Liver (tissue), 9 donors: ENCODE results near the gene PLA2G4A. TPM values are rescaled to one million over a fixed set of nuclear protein-coding genes. Genes with fewer than 3 reads are reported as not detected.

Source experiments
- DNase-seq: peaks from one replicate; pipeline ENCODE4 v3.0.0-alpha.2; 2017; ENCODE audit warnings: low spot score
- H3K27ac ChIP-seq, 2 donors: one replicate each; pipeline ENCODE4 v1.7.0; 2013; ENCODE audit warnings: inconsistent platforms in 2 of 2, low read length in 2 of 2, control low read depth in 1 of 2, low read depth in 1 of 2, mild to moderate bottlenecking in 1 of 2
- H3K27me3 ChIP-seq, 4 donors: one replicate each; pipeline versions ENCODE4 v1.6.1 to v1.7.0; 2013; ENCODE audit warnings: low read length in 3 of 4, inconsistent platforms in 1 of 4, mild to moderate bottlenecking in 1 of 4, moderate library complexity in 1 of 4; ENCODE audit not compliant: control insufficient read depth in 4 of 4, insufficient read depth in 4 of 4
- H3K36me3 ChIP-seq, 4 donors: one replicate each; pipeline versions ENCODE4 v1.6.1 to v1.7.0; 2013; ENCODE audit warnings: low read length in 3 of 4, mild to moderate bottlenecking in 3 of 4, low read depth in 1 of 4, moderate library complexity in 1 of 4; ENCODE audit not compliant: control insufficient read depth in 4 of 4, insufficient read depth in 3 of 4
- H3K4me1 ChIP-seq, 4 donors: one replicate each; pipeline versions ENCODE4 v1.6.1 to v1.7.0; 2013; ENCODE audit warnings: low read length in 3 of 4, mild to moderate bottlenecking in 3 of 4, moderate library complexity in 1 of 4; ENCODE audit not compliant: control insufficient read depth in 4 of 4, insufficient read depth in 4 of 4
- H3K4me3 ChIP-seq, 3 donors: one replicate each; pipeline versions ENCODE4 v1.6.1 to v1.7.0; 2013; ENCODE audit warnings: low read length in 3 of 3, control low read depth in 1 of 3, low read depth in 1 of 3, mild to moderate bottlenecking in 1 of 3
- H3K9ac ChIP-seq, 2 donors: one replicate each; pipeline ENCODE4 v1.7.0; 2013; ENCODE audit warnings: low read length in 2 of 2, mild to moderate bottlenecking in 2 of 2, moderate library complexity in 2 of 2, control low read depth in 1 of 2, low read depth in 1 of 2
- H3K9me3 ChIP-seq, 4 donors: one replicate each; pipeline versions ENCODE4 v1.6.1 to v1.7.0; 2013; ENCODE audit warnings: low read length in 3 of 4; ENCODE audit not compliant: control insufficient read depth in 4 of 4
- EGR1 ChIP-seq, 2 donors: IDR thresholded peaks; 2 replicates each; pipeline ENCODE4 v1.6.1; 2016 to 2018; ENCODE audit warnings: antibody characterized with exemption in 2 of 2, low read depth in 2 of 2
- FOXA1 ChIP-seq: IDR thresholded peaks from 2 replicates; pipeline ENCODE4 v1.6.1; 2016; ENCODE audit warnings: antibody characterized with exemption
- FOXA2 ChIP-seq: IDR thresholded peaks from 2 replicates; pipeline ENCODE4 v1.6.1; 2016; ENCODE audit warnings: antibody characterized with exemption
- GABPA ChIP-seq, 2 donors: IDR thresholded peaks in 1 of 2; conservative IDR thresholded peaks in 1 of 2; 2 replicates each; pipeline ENCODE4 v1.6.1; 2016; ENCODE audit warnings: antibody characterized with exemption in 2 of 2, mild to moderate bottlenecking in 1 of 2, moderate library complexity in 1 of 2
- HNF4A ChIP-seq, 2 donors: conservative IDR thresholded peaks; 2 replicates each; pipeline ENCODE4 v1.6.1; 2016; ENCODE audit warnings: antibody characterized with exemption in 2 of 2, mild to moderate bottlenecking in 2 of 2
- HNF4G ChIP-seq: IDR thresholded peaks from 2 replicates; pipeline ENCODE4 v1.6.1; 2016; ENCODE audit warnings: antibody characterized with exemption
- JUND ChIP-seq, 2 donors: IDR thresholded peaks; 2 replicates each; pipeline ENCODE4 v1.6.1; 2016; ENCODE audit warnings: antibody characterized with exemption in 2 of 2
- NR2F2 ChIP-seq: IDR thresholded peaks from 2 replicates; pipeline ENCODE4 v1.6.1; 2016; ENCODE audit warnings: antibody characterized with exemption
- RAD21 ChIP-seq, 2 donors: IDR thresholded peaks; 2 replicates each; pipeline ENCODE4 v1.6.1; 2016; ENCODE audit warnings: antibody characterized with exemption in 2 of 2, mild to moderate bottlenecking in 2 of 2
- RXRA ChIP-seq, 2 donors: IDR thresholded peaks; 2 replicates each; pipeline ENCODE4 v1.6.1; 2017 to 2018; ENCODE audit warnings: antibody characterized with exemption in 2 of 2, mild to moderate bottlenecking in 1 of 2
- SP1 ChIP-seq: IDR thresholded peaks from 2 replicates; pipeline ENCODE4 v1.6.1; 2018; ENCODE audit warnings: antibody characterized with exemption, mild to moderate bottlenecking
- TAF1 ChIP-seq: conservative IDR thresholded peaks from 2 replicates; pipeline ENCODE4 v1.6.1; 2016; ENCODE audit warnings: antibody characterized with exemption, mild to moderate bottlenecking
- YY1 ChIP-seq: IDR thresholded peaks from 2 replicates; pipeline ENCODE4 v1.6.1; 2016; ENCODE audit warnings: antibody characterized with exemption, mild to moderate bottlenecking
- WGBS: extraction: QIAGEN DNeasy Blood & Tissue Kit; methylation state at CpG from one replicate; pipeline ENCODE4 v1.1.7; 2013; 5-methylcytosine and 5-hydroxymethylcytosine counted together
- polyA plus RNA-seq, 2 donors: library from polyadenylated mRNA; stranded (reverse) in 1 of 2; unstranded in 1 of 2; fragments of 200-250 nt in 1 of 2; fragments of >200 nt in 1 of 2; fragmentation: Nextera tagmentation in 1 of 2; extraction: Ambion mirVana in 1 of 2; gene quantifications; one replicate each; pipeline versions ENCODE4 v1.2.1 to v1.2.3, GENCODE V29; 2013 to 2015
- total RNA-seq, 2 donors: library from RNA; depleted of rRNA; stranded (reverse); fragments of >200 nt; gene quantifications; one replicate each; pipeline ENCODE4 v1.2.3, GENCODE V29; 2014
- TF ChIP-seq, protein P1 (sequence below): IDR thresholded peaks from 2 replicates; pipeline ENCODE4 v1.6.1; 2016; ENCODE audit warnings: antibody characterized with exemption
- TF ChIP-seq, protein P2 (sequence below): IDR thresholded peaks from 2 replicates; pipeline ENCODE4 v1.6.1; 2016; ENCODE audit warnings: antibody characterized with exemption
- TF ChIP-seq, protein P3 (sequence below): IDR thresholded peaks from 2 replicates; pipeline ENCODE4 v1.6.1; 2016; ENCODE audit warnings: antibody characterized with exemption, mild to moderate bottlenecking
- donor health status: healthy.
- donor health status: healthy.
- donor health status: healthy.
- donor health status: healthy.
- donor health status: healthy.

Gene PLA2G4A
- total RNA-seq (1 to 10 TPM; 1.4 to 2.5 TPM), polyA plus RNA-seq (under 1 TPM; 0.39 to 0.78 TPM)

DNA sequence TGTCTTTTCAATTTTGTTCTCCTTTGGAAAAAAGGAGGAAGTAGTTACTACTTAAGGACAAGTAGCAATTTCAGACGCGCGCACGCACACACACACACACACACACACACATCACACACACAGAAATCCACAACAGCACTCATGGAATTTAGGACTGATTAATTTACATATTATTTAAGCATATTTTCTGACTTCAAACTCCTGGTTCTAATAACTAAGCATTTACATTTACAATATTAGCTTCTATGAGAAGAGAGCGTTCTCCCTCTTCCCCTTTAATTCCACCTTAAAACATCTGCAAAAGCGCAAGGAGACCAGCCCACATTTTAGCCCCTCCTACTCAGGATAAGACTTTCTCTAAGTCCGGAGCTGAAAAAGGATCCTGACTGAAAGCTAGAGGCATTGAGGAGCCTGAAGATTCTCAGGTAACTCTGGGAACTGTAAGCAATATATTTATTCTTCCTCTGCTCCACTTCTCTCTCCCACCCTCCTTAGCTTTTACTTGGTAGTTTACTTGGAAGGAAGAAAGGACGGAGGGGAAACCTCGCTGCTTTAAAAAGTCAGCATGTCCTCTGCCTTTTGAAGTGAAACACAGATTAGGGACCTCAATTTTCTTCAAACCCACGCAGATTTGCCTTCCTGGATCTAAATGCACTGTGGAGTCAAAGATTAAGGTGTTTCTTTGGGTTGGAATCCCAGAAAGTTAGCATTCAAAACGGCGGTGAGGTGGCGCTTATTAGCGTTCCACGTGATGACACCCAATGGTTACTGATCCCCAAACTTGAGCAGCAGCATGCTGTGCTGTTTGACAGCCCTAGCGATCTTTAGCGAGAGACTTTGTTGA, at the start of gene PLA2G4A:
PLA2G4A (plus strand) TSS at position 339 of the 844 bp plus-strand sequence. CDS start 25,406 bp downstream, outside the sequence.
- H3K4me3 ChIP-seq: peak within 1 kb of the TSS; percentile 34 to 71 (median 55)
- DNase-seq: no peak
- no peaks in the 10 kb centered on the region for H3K9me3 ChIP-seq
- no peaks in the 10 kb centered on the region for H3K4me1 ChIP-seq
- 16% methylated on average over 17 of the region's 17 CpGs for WGBS
- peak within 1 kb of the TSS; percentile 35 to 64 for H3K9ac ChIP-seq
- H3K27ac ChIP-seq: peak within 1 kb of the TSS; percentile 21 to 72
- TF ChIP-seq, protein P1, sequence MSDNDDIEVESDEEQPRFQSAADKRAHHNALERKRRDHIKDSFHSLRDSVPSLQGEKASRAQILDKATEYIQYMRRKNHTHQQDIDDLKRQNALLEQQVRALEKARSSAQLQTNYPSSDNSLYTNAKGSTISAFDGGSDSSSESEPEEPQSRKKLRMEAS: peak; percentile 2
- TF ChIP-seq EGR1 (IDR thresholded peaks at IDR 0.05; ENCODE audit: low read depth in 2 of 2): no peak
- no peaks in the 10 kb centered on the region for H3K36me3 ChIP-seq
- no peaks in the 10 kb centered on the region for H3K27me3 ChIP-seq

DNA sequence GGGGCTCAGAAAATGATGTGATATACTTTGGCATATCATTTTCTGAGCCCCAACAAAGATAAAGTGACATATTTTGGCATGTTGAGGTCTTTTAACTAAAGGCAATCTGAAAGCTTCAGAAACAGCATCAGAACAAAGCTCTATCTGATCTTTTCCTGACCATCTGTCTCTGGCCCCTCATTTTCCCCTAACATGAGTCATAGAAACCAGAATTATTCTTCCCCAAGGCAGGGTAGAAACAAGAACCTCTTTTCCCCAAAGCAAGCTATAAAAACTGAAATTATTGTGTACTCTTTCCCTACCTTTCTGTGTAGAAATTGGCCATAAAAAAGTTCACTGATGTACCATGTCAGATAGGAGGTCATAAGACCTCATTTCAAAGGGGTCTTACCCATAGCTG, 48.7 kb upstream of the PLA2G4A start:
- Histone ChIP-seq H3K36me3 (no peaks in the 10 kb centered on the region), H3K27ac (no peak overlapping the region), H3K9ac (no peak overlapping the region), H3K27me3 (no peaks in the 10 kb centered on the region), H3K4me1 (no peaks in the 10 kb centered on the region), H3K9me3 (no peaks in the 10 kb centered on the region), H3K4me3 (no peak overlapping the region)
- TF ChIP-seq RXRA (IDR thresholded peaks at IDR 0.05) (no peak), NR2F2 (no peak), HNF4G (no peak), RAD21 (IDR thresholded peaks at IDR 0.05) (no peak), GABPA (IDR thresholded peaks at IDR 0.05 in 1 of 2, conservative IDR thresholded peaks at IDR 0.05 in 1 of 2) (no peak), SP1 (no peak), TAF1 (no peak), HNF4A (conservative IDR thresholded peaks at IDR 0.05) (no peak)
- TF ChIP-seq, protein P2, sequence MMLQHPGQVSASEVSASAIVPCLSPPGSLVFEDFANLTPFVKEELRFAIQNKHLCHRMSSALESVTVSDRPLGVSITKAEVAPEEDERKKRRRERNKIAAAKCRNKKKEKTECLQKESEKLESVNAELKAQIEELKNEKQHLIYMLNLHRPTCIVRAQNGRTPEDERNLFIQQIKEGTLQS: no peak
- TF ChIP-seq, protein P3, sequence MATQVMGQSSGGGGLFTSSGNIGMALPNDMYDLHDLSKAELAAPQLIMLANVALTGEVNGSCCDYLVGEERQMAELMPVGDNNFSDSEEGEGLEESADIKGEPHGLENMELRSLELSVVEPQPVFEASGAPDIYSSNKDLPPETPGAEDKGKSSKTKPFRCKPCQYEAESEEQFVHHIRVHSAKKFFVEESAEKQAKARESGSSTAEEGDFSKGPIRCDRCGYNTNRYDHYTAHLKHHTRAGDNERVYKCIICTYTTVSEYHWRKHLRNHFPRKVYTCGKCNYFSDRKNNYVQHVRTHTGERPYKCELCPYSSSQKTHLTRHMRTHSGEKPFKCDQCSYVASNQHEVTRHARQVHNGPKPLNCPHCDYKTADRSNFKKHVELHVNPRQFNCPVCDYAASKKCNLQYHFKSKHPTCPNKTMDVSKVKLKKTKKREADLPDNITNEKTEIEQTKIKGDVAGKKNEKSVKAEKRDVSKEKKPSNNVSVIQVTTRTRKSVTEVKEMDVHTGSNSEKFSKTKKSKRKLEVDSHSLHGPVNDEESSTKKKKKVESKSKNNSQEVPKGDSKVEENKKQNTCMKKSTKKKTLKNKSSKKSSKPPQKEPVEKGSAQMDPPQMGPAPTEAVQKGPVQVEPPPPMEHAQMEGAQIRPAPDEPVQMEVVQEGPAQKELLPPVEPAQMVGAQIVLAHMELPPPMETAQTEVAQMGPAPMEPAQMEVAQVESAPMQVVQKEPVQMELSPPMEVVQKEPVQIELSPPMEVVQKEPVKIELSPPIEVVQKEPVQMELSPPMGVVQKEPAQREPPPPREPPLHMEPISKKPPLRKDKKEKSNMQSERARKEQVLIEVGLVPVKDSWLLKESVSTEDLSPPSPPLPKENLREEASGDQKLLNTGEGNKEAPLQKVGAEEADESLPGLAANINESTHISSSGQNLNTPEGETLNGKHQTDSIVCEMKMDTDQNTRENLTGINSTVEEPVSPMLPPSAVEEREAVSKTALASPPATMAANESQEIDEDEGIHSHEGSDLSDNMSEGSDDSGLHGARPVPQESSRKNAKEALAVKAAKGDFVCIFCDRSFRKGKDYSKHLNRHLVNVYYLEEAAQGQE: no peak
- no peak for DNase-seq

DNA sequence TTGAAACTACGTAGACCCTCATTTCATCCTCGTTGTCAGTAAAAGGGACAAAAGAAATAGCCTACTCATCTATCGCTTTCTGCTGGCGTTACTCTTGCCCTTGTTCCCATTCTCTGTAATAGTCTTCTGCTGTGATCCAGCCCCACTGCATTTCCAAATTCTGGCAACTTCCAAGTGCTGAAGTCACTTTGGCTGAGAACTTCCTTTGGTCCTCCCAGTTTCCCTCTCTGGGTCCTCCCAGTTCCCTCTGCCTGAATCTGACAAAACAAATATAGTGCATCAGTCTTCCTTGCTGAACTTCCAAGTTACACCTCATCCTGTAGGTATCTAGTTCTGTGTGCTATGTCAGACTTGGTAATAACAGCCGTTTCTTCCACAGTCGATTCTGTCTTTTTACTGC, 47.0 kb upstream of the PLA2G4A start:
- 81% methylated on average over 6 of the region's 6 CpGs for WGBS
- no peak for DNase-seq
- Histone ChIP-seq H3K4me1 (no peaks in the 10 kb centered on the region), H3K36me3 (no peaks in the 10 kb centered on the region), H3K27ac (no peak overlapping the region), H3K9ac (no peak overlapping the region), H3K9me3 (no peaks in the 10 kb centered on the region), H3K4me3 (no peak overlapping the region), H3K27me3 (no peaks in the 10 kb centered on the region)
- no peak for TF ChIP-seq FOXA2
- TF ChIP-seq JUND (IDR thresholded peaks at IDR 0.05): no peak
- TF ChIP-seq, protein P2: no peak
- TF ChIP-seq RXRA (IDR thresholded peaks at IDR 0.05): no peak
- no peak for TF ChIP-seq YY1
- TF ChIP-seq FOXA1: no peak
- no peak for TF ChIP-seq RAD21 (IDR thresholded peaks at IDR 0.05)
- no peak for TF ChIP-seq HNF4A (conservative IDR thresholded peaks at IDR 0.05)
- TF ChIP-seq GABPA (IDR thresholded peaks at IDR 0.05 in 1 of 2, conservative IDR thresholded peaks at IDR 0.05 in 1 of 2): no peak
- TF ChIP-seq, protein P3: no peak
- no peak for TF ChIP-seq HNF4G
- no peak for TF ChIP-seq TAF1
- TF ChIP-seq SP1: no peak
- TF ChIP-seq NR2F2: no peak
